HG03135 (cell line): ENCODE results near the gene PCGF3.
"Not testable (repeated sequence)": the region's sequence is repeated elsewhere in the genome, so short reads cannot be mapped to it uniquely, and the experiment has no call there.

Source experiments
- ATAC-seq: cut with Tn5 transposase; IDR thresholded peaks from one replicate; pipeline ENCODE4 v1.9.1; 2021; ENCODE audit warnings: mild to moderate bottlenecking, moderate library complexity; ENCODE audit not compliant: unreplicated experiment

PCGF3 gene

DNA sequence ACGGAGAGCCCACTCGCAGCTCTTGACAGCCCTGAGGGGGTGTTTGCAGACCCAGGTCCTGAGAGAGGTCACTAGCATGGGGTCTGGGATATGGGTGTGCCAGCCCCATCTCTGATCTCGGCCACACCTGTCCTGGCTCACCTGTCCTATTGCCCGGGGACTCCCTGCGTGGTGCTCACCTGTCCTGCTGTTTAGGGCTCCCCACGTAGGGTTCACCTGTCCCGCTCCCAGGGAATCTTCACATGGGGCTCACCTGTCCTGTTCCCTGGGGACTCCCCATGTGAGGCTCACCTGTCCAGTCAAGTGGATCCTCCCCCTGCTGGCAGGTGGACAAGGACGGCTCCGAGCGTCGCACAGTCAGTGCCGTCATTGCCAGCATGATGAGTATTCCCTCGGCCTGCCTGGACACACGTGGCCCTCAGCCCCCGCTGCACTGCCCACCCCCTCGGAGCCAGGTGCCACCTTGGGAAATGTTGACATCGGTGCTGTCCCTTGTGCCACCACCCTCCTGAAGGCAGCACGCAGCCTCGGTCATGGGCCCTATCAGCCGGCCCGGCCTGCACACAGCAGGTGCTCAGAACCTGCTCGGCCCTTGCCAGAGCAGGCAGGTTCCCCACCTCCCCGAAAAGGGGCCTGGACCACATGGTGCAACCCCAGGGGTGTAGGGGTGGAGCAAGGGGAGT, 23.0 kb upstream of the PCGF3 start:
- ATAC-seq = no peak

GRCh38 chr4:683247-683897, 22.3 kb upstream of the PCGF3 start:
- ATAC-seq = no peak

- no peak for ATAC-seq
Measured at GRCh38 chr4:683982-684622, 21.5 kb upstream of the PCGF3 start.

DNA sequence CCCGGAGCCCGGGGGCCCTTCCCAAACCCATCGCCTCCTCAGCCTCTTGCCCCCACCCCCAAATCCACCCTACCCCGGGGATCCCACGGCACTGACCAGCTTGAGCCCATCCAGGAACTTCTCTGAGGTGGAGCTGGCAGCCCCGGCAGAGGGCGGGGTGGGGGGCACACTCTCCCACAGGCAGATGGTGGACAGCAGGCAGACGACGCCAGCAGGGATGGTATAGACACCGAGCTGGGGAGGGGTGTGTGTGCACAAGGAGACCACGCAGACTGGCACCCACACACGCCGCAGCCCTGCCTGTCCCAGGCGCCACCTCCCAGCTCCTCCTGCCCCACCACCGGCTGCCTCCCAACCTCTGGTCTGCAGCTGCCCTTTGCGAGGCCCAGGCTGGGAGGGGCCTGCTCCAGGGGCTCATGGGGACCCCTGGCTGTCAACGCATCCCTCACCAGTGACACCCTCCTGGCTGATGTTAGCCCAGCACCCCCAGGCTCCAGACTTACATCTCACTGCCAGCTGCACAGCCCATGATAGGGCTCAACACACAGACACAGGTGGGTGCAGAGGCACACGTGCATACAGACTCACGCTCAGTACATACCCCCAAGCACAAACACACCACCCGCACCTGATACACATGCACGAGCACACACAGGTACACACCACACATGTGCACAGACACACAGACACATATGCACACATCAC, 20.9 kb upstream of the PCGF3 start:
- no peak for ATAC-seq

DNA sequence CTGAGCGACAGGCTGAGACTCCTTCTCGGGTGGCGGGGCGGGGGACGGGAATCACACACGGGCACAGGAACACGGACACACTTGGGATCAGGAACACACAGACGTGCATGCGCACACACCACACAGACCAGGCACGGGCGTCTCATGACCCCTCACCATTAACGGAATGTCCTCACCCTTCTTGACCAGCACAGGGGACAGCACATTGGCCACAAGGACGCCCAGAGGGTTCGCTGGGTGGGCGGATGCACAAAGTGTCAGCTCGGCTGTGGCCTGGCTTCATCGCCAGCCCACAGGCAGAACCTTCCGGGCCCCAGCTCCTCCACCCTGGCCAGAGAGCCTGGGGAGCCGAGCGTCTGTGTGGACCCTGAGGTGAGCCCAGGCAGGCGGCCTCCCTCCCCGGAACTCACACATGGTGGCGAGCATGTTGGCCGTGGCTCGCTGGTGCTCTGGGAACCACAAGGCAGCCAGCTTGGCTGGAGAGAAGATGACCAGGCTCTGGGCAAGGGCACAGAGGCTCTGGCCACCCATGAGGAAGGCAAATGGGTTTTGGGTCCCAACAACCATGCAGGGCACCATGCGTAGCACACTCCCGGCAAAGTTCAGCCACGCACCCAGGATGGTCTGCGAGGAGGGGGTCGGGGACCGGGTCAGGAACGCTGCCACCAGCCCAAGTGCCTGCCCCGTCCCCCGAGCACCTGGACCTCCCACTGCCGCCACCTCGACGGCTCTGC, 19.8 kb upstream of the PCGF3 start:
- ATAC-seq = no peak

- no peak for ATAC-seq
Measured at GRCh38 chr4:686413-687040, 19.1 kb upstream of the PCGF3 start.

GRCh38 chr4:687048-687970, 18.3 kb upstream of the PCGF3 start:
- no peak for ATAC-seq

GRCh38 chr4:687971-688853, 17.4 kb upstream of the PCGF3 start:
- no peak for ATAC-seq

DNA sequence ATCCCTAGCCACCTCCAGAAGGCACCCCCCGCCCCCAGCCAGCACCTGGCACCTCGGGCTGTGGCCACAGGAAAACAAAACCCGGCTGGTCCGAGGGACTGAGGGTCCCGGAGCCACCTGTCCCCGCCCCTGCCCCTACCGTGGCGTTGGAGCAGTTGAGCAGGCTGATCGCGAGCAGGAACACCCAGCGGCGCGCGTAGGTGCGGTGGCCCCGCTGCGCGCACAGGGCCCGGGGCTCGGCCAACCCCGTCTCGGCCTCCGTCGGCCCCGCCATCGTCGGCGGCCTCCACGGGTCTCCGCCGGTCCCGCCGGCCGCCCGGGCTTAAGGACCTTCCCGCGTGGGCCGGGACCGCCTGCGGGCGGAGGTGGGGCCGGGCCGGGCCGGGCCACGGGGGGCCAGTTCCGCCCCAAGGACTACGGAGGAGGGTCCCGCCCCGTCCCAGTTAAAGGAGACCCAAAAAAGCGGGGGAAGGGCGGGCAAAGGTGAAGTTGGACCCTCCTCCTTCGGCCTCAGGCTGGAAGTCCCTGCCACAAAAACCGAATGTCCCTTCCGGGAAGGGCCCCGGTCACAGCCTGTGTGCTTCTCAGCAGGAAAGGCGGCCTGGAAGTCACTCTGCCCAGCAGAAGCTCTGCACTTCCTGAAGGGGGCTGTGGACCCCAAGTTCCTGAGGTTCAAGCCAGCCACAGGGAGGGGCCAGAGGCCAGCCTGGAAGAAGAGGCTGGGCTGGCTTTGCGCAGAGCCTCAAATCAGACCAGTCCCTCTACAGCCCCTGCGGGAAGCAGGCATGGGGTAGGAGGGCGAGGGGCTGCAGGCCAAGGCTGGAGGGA, 16.6 kb upstream of the PCGF3 start, which contains the start of gene SLC49A3:
Gene SLC49A3, minus strand, starts transcription at position 298 of the 828 bp plus-strand sequence. Its CDS starts 24 bp downstream, at position 274.
- no peak for ATAC-seq

- no peak for ATAC-seq
Measured at GRCh38 chr4:689723-690122, 15.9 kb upstream of the PCGF3 start.

DNA sequence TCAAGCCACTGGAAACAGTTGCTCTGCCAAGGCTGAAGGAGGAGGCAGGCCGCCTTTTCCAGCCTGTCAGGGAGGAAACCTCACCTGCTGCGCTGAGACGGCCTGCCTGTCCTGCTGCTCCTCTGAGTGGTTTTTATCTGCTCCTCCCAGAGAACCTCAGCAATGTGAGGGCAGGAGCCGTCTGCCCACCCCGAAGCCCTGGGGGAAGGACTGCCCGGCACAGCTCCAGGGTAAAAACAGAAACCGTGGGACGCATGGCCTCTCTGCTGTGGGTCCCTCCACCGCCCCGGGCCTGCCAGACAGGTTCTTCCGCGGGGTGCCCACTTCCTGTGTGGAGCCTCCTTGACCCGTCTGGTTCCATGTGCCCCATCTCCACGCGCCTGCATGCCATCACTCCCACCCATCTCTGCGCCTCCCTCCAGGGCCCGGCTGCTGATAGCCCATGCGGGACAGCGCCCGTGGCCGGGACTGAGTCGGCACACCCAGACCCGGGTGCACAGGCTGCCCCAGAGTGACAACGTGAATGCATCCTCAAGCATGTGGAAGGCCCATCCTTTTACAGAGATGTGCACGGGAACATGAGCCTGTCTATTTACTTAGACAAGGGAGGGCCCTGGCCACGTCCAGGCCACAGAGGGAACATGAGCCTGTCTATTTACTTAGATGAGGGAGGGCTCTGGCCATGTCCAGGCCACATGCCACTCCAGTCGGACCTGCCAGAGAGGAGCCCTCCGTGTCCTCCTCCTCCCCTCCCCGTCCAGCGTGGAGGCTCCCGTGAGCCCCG, 12.7 kb upstream of the PCGF3 start:
- ATAC-seq = no peak

DNA sequence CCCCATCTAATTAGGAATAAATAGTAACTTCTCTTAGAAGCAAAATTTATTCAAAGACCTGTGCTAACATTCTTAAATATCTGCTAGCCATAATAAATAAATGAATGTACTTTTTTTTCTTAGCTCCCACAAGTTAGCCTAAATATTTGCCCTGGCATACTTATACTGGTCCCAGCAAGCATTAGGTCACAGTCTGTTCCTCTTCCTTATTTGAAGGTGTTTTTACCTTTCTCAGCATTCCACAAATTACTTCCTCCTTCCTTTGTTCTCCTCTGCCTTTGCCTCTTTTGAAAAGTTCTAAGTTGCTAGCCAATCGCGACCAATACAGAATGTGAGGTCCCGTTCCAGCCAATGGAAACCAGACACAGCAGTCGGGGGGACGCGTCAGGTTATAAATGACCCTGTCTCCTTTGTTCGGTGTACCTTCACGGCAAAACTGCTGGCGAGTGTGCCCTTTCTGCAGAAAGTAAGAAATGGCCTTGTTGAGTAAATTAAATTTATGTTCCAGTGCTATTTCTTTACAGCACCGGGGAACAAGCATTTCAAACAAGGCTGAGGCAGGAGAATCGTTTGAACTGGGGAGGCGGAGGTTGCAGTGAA, 11.2 kb upstream of the PCGF3 start:
- not testable (repeated sequence) for ATAC-seq

- no peak for ATAC-seq
Measured at GRCh38 chr4:699816-700580, 5.6 kb upstream of the PCGF3 start.

- ATAC-seq = no peak
Measured at GRCh38 chr4:700587-701264, 4.9 kb upstream of the PCGF3 start.

- ATAC-seq = no peak
Measured at GRCh38 chr4:702618-703048, 3.0 kb upstream of the PCGF3 start.
